HPDE6-E6E7 (cell line): ENCODE results near the gene ATXN2.
"Not testable (repeated sequence)": the region's sequence is repeated elsewhere in the genome, so short reads cannot be mapped to it uniquely, and the experiment has no call there.

Source experiments
- DNase-seq: peaks from one replicate; pipeline ENCODE4 v3.0.0; 2011; ENCODE audit warnings: missing footprints; ENCODE audit errors: extremely low spot score

Gene ATXN2, protein sequence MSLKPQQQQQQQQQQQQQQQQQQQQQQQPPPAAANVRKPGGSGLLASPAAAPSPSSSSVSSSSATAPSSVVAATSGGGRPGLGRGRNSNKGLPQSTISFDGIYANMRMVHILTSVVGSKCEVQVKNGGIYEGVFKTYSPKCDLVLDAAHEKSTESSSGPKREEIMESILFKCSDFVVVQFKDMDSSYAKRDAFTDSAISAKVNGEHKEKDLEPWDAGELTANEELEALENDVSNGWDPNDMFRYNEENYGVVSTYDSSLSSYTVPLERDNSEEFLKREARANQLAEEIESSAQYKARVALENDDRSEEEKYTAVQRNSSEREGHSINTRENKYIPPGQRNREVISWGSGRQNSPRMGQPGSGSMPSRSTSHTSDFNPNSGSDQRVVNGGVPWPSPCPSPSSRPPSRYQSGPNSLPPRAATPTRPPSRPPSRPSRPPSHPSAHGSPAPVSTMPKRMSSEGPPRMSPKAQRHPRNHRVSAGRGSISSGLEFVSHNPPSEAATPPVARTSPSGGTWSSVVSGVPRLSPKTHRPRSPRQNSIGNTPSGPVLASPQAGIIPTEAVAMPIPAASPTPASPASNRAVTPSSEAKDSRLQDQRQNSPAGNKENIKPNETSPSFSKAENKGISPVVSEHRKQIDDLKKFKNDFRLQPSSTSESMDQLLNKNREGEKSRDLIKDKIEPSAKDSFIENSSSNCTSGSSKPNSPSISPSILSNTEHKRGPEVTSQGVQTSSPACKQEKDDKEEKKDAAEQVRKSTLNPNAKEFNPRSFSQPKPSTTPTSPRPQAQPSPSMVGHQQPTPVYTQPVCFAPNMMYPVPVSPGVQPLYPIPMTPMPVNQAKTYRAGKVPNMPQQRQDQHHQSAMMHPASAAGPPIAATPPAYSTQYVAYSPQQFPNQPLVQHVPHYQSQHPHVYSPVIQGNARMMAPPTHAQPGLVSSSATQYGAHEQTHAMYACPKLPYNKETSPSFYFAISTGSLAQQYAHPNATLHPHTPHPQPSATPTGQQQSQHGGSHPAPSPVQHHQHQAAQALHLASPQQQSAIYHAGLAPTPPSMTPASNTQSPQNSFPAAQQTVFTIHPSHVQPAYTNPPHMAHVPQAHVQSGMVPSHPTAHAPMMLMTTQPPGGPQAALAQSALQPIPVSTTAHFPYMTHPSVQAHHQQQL

GRCh38 chr12:111598637-111599452, at the start of gene ATXN2:
Gene ATXN2 (minus strand): TSS chr12:111599315. CDS start chr12:111599034, 281 bp downstream.
- DNase-seq: peak; percentile 58

GRCh38 chr12:111645433-111645832, 46.3 kb upstream of the ATXN2 start:
- no peak for DNase-seq

GRCh38 chr12:111643427-111643826, 44.3 kb upstream of the ATXN2 start:
- no peak for DNase-seq

- no peak for DNase-seq
Measured at GRCh38 chr12:111642681-111643426, 43.7 kb upstream of the ATXN2 start.

- DNase-seq: no peak
Measured at GRCh38 chr12:111640506-111640905, 41.4 kb upstream of the ATXN2 start.

- no peak for DNase-seq
Measured at GRCh38 chr12:111638556-111638955, 39.4 kb upstream of the ATXN2 start.

DNA sequence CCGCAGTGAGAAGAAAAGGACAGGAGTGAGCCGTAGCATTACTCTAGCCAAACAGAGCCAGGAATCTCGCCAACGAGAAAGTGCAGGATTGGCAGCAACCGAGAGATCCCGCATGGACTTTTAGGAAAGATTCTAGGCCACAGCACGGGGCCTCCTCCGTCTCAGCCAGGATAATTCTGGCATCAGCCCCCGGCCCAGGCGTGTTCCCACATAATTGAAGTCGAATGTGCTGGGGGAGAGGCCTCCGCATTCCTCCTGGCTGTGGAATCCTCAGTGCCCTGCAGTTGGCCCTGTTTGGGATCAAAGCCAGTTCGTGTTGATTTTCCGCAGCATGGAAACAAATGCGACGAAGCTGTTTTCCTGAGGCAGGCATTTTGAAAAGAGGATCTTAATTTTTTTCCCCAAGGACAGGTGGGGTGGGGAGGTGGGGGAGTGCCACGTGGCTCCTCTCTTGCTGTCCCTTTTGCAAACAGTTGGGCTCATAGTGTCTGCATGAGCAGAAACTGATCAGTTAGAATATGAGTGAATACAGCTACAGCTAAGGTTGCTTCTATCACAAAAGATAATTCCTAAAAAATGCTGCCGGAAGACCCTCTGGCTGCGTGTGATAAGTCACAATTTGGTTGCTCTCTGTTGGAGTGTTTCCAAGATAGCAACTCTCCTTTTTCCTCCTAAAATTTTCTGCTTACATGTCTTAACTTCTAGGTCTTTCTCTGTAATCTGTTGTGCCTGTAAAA, 37.3 kb upstream of the ATXN2 start:
- DNase-seq: no peak

DNA sequence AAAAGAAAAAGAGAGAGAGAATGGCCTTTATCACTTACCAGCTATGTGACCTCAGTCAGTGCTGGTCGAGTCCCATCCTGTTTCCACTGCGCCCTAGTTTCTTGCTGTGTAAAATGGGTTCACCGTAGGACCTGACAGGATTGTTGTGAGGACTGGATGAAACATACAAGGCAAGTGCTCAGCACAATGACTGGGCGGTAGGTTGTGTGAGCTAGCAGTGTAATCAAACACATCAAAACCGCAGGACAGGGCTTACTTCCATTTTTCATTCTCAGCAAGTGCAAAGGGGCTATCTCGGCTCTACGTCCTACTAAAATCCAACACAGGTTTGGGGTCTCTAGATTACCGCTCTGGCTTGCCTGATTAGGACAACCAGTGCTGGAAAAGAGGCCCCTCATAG, 36.4 kb upstream of the ATXN2 start:
- no peak for DNase-seq

DNA sequence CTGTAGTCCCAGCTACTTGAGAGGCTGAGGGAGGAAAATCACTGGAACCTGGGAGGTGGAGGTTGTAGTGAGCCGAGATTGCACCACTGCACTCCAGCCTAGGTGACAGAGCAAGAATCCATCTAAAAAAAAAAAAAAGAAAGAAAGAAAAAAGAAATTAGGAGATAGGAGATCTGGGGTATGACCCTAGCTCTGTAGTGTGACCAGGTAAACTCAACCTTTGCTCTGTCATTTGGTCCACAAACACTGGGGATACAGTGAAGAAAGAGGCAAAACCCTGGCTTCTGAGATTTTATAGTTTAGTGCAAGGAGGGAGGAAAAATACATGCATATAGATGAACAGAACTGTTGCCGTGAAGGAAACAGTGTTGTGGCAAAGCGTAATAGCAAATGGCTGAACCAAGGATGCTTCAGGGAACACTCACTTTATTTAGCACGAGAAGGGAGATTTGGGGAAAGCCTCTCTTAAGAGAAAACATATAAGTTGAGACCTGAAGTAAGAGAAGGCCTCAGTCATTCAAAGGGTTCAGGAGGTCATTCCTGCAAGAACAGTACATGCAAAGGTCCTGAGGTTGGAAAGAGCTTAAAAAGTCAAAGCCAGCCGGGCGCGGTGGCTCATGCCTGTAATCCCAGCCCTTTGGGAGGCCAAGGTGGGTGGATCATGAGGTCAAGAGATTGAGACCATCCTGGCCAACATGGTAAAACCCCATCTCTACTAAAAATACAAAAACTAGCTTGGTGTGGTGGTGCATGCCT, 29.6 kb upstream of the ATXN2 start:
- DNase-seq: no peak

DNA sequence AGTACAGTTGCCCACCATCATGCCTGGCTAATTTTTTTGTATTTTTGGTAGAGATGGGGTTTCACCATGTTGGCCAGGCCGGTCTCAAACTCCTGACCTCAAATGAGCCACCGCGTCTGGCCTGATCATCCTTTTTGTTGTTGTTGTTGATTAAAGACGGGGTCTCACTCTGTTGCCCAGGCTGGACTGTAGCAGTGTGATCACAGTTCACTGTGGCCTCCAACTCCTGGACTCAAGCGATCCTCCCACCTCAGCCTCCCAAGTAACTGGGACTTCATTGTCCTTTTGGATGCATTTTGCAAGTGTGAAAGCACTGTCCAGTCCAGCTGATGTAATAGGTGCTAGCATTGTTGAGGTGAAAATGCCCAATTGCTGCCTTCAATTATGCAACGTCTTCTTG, 27.1 kb upstream of the ATXN2 start:
- no peak for DNase-seq

- DNase-seq: peak; percentile 76
Measured at GRCh38 chr12:111624540-111624939, 25.4 kb upstream of the ATXN2 start.

DNA sequence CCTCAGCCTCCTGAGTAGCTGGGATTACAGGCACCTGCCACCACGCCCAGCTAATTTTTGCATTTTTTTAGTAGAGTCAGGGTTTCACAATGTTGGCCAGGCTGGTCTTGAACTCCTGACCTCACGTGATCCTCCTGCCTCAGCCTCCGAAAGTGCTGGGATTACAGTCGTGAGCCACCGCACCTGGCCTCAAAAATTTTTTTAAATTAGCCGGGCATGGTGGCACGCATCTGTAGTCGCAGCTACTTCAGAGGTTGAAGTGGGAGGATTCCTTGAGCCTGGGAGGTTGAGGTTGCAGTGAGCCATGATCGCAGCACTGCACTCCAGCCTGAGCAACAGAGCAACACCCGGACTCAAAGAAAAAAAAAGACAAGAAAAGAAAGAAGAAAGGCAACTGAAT, 18.7 kb upstream of the ATXN2 start:
- not testable (repeated sequence) for DNase-seq

DNA sequence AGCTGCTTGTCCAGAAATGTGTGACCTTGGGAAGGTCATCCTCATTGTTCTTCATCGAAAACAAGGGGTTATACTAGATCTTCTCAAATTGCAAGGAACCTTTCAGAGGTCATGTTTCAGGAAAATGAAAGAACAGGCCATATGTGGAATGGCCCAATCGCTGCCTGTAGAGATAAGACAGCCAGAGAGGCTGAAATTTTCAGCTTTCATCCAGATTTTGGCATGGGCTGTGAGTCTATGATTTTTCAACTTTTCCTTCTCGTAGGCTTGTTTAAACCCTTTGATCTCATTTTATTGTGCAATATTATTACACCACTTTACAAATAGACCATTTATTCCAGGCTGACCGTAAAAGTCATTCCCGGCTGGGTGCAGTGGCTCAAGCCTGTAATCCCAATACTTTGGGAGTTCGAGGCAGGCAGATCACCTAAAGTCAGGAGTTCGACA, 17.1 kb upstream of the ATXN2 start:
- no peak for DNase-seq

GRCh38 chr12:111607239-111607638, 8.1 kb upstream of the ATXN2 start:
- no peak for DNase-seq

GRCh38 chr12:111606767-111607230, 7.7 kb upstream of the ATXN2 start:
- no peak for DNase-seq

GRCh38 chr12:111605911-111606766, 7.0 kb upstream of the ATXN2 start:
- no peak for DNase-seq

DNA sequence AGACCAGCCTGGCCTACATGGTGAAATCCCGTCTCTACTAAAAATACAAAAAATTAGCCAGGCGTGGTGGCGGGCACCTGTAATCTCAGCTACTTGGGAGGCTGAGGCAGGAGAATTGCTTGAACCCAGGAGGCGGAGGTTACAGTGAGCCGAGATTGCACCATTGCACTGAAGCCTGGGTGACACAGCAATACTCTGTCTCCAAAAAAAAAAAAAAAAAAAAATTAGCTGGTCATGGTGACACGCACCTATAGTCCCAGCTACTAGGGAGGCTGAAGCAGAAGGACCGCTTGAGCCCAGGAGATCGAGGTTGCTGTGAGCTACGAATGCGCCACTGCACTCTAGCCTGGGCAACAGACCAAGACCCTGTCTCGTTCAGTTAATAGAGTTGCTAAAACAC, 3.7 kb upstream of the ATXN2 start:
- not testable (repeated sequence) for DNase-seq

DNA sequence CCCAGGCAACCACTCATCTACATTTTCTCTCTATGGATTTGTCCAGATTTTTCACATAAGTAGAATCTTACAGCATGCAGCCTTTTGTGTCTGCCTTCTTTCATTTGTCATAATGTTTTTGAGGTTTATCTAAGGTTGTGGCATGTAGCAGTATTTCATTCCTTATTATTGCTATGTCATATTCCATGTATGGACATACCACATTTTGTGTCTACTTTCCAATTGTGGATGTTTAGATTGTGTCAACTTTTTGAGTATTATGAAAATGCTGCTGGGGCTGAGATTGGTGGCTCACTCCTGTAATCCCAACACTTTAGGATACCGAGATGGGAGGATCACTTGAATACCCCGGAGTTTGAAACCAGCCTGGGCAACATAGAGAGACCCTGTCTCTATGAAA, 3.2 kb upstream of the ATXN2 start:
- DNase-seq: no peak
